H1 (cell line): Measurements from ENCODE around the gene GCH1. TPM values are rescaled to one million over a fixed set of nuclear protein-coding genes. Genes with fewer than 3 reads are reported as not detected.

ENCODE experiments used
- CTCF ChIA-PET: fragments of 300-600 bp; sonication (Branson Sonifier 250); formaldehyde crosslinking; loops from one replicate; lab custom pipeline; 2021; ENCODE audit not compliant: partially characterized antibody; lab: Charles Lee
- POLR2A ChIA-PET: fragments of 300-600 bp; sonication (Branson Sonifier 250); formaldehyde crosslinking; loops from one replicate; lab custom pipeline; 2021; ENCODE audit warnings: inconsistent platforms; ENCODE audit not compliant: partially characterized antibody; lab: Charles Lee
- DNase-seq, 2 experiments: peaks; one replicate each; pipeline versions ENCODE4 v3.0.0 to v3.0.0-alpha.2; 2010 to 2022; ENCODE audit warnings: low spot score in 2 of 2, low read depth in 1 of 2, mixed read lengths in 1 of 2
- FAIRE-seq: peaks from 2 replicates; lab custom pipeline; 2011; peaks lifted over from hg19 to GRCh38; lab: Jason Lieb, UNC
- H2AFZ ChIP-seq: 2 replicates; pipeline ENCODE4 v1.8.1; 2012; ENCODE audit warnings: low read length, inconsistent platforms
- H2AK5ac ChIP-seq: 2 replicates; pipeline ENCODE4 v1.6.1; 2013; ENCODE audit warnings: low read depth, low read length
- H2BK120ac ChIP-seq: replicated peaks from 2 replicates; pipeline ENCODE3; 2013; ENCODE audit warnings: low read depth, low read length, inconsistent platforms
- H2BK12ac ChIP-seq: 2 replicates; pipeline ENCODE4 v1.6.1; 2013; ENCODE audit warnings: low read depth, low read length
- H2BK15ac ChIP-seq: 2 replicates; pipeline ENCODE4 v1.6.1; 2013; ENCODE audit warnings: low read length
- H2BK20ac ChIP-seq: 2 replicates; pipeline ENCODE4 v1.6.1; 2013; ENCODE audit warnings: low read length
- H2BK5ac ChIP-seq: 2 replicates; pipeline ENCODE4 v1.6.1; 2013; ENCODE audit warnings: low read depth, low read length
- H3K14ac ChIP-seq: 2 replicates; pipeline ENCODE4 v1.6.1; 2013; ENCODE audit warnings: inconsistent platforms; ENCODE audit not compliant: insufficient read length
- H3K18ac ChIP-seq: 2 replicates; pipeline ENCODE4 v1.6.1; 2013; ENCODE audit warnings: low read length; ENCODE audit errors: extremely low read depth
- H3K23ac ChIP-seq: 2 replicates; pipeline ENCODE4 v1.6.1; 2013; ENCODE audit warnings: inconsistent platforms; ENCODE audit not compliant: insufficient read length
- H3K23me2 ChIP-seq: 2 replicates; pipeline ENCODE4 v1.6.1; 2013; ENCODE audit warnings: low read depth, low read length
- H3K27ac ChIP-seq: 2 replicates; pipeline ENCODE4 v1.6.1; 2011; ENCODE audit warnings: low read depth, low read length, inconsistent platforms
- H3K27me3 ChIP-seq, 4 experiments: replicated peaks in 1 of 4; 1 replicate in 1 of 4; 2 replicates in 3 of 4; pipeline versions ENCODE4 v1.6.1 to v1.8.1; 2011 to 2013; ENCODE audit warnings: low read length in 3 of 4, mild to moderate bottlenecking in 3 of 4, inconsistent platforms in 2 of 4, mixed read lengths in 2 of 4, moderate library complexity in 1 of 4; ENCODE audit not compliant: control insufficient read depth in 3 of 4, insufficient read depth in 3 of 4; ENCODE audit errors: extremely low read depth in 1 of 4
- H3K36me3 ChIP-seq, 4 experiments: 2 replicates each; pipeline versions ENCODE4 v1.6.1 to v1.8.1; 2011 to 2013; ENCODE audit warnings: mild to moderate bottlenecking in 4 of 4, low read length in 3 of 4, moderate library complexity in 2 of 4, control low read depth in 1 of 4, inconsistent platforms in 1 of 4; ENCODE audit not compliant: insufficient read depth in 4 of 4, control insufficient read depth in 2 of 4
- H3K4ac ChIP-seq: replicated peaks from 2 replicates; pipeline ENCODE3; 2013; ENCODE audit warnings: low read length, low read depth, mixed read lengths, inconsistent platforms; ENCODE audit not compliant: insufficient read length
- H3K4me1 ChIP-seq, 4 experiments: replicated peaks in 1 of 4; 1 replicate in 1 of 4; 2 replicates in 3 of 4; pipeline versions ENCODE4 v1.6.1 to v1.8.1; 2011 to 2013; ENCODE audit warnings: low read length in 3 of 4, inconsistent platforms in 2 of 4, mixed read lengths in 1 of 4; ENCODE audit not compliant: insufficient read depth in 4 of 4, control insufficient read depth in 3 of 4
- H3K4me2 ChIP-seq, 2 experiments: 2 replicates each; pipeline versions ENCODE4 v1.6.1 to v1.8.1; 2011 to 2013; ENCODE audit warnings: low read depth in 2 of 2, low read length in 2 of 2, control low read depth in 1 of 2, inconsistent platforms in 1 of 2, mild to moderate bottlenecking in 1 of 2; ENCODE audit not compliant: insufficient read depth in 1 of 2
- H3K4me3 ChIP-seq, 4 experiments: fragments of 200-600, 300-600 bp in 1 of 4; sonication (generic), shearing (Covaris generic), sonication (Bioruptor Twin) in 1 of 4; 2 replicates each; pipeline versions ENCODE4 v1.5.1 to v1.8.1; 2011 to 2016; ENCODE audit warnings: low read length in 4 of 4, low read depth in 3 of 4, control low read depth in 2 of 4, inconsistent platforms in 2 of 4, mild to moderate bottlenecking in 2 of 4, mixed read lengths in 1 of 4, moderate library complexity in 1 of 4; ENCODE audit not compliant: insufficient read depth in 2 of 4; ENCODE audit errors: extremely low read depth in 1 of 4
- H3K56ac ChIP-seq: replicated peaks from 2 replicates; pipeline ENCODE3; 2013; ENCODE audit warnings: low read depth, mild to moderate bottlenecking, mixed read lengths, low read length, inconsistent platforms; ENCODE audit not compliant: insufficient read length
- H3K79me1 ChIP-seq: 2 replicates; pipeline ENCODE4 v1.6.1; 2013; ENCODE audit warnings: low read depth, low read length, control low read depth
- H3K79me2 ChIP-seq, 2 experiments: 2 replicates each; pipeline versions ENCODE4 v1.6.1 to v1.8.1; 2012 to 2013; ENCODE audit warnings: low read length in 2 of 2, mild to moderate bottlenecking in 2 of 2, inconsistent platforms in 1 of 2; ENCODE audit not compliant: insufficient read depth in 2 of 2, control insufficient read depth in 1 of 2
- H3K9ac ChIP-seq, 4 experiments: replicated peaks in 1 of 4; 1 replicate in 1 of 4; 2 replicates in 3 of 4; pipeline versions ENCODE4 v1.6.1 to v1.8.1; 2011 to 2013; ENCODE audit warnings: low read depth in 3 of 4, low read length in 3 of 4, control low read depth in 2 of 4, mild to moderate bottlenecking in 2 of 4, moderate library complexity in 2 of 4, inconsistent platforms in 1 of 4; ENCODE audit errors: extremely low read depth in 1 of 4
- H3K9me3 ChIP-seq, 2 experiments: 2 replicates each; pipeline versions ENCODE4 v1.6.1 to v1.8.1; 2012 to 2013; ENCODE audit warnings: mild to moderate bottlenecking in 2 of 2, moderate library complexity in 2 of 2, control low read depth in 1 of 2, inconsistent platforms in 1 of 2, low read depth in 1 of 2, low read length in 1 of 2, mixed read lengths in 1 of 2; ENCODE audit not compliant: insufficient read depth in 2 of 2
- H4K20me1 ChIP-seq, 2 experiments: replicated peaks in 1 of 2; 2 replicates each; pipeline versions ENCODE3 to v1.8.1; 2011 to 2013; ENCODE audit warnings: inconsistent platforms in 2 of 2, low read length in 2 of 2, mild to moderate bottlenecking in 1 of 2; ENCODE audit not compliant: insufficient read depth in 2 of 2, control insufficient read depth in 1 of 2
- H4K5ac ChIP-seq: 2 replicates; pipeline ENCODE4 v1.6.1; 2013; ENCODE audit warnings: low read length, low read depth, mixed read lengths, inconsistent platforms; ENCODE audit not compliant: insufficient read length
- H4K8ac ChIP-seq: 2 replicates; pipeline ENCODE4 v1.8.0; 2013; ENCODE audit warnings: mild to moderate bottlenecking, moderate library complexity, low read length, inconsistent platforms; ENCODE audit not compliant: insufficient read depth; ENCODE audit errors: extremely low read depth
- H4K91ac ChIP-seq: replicated peaks from 2 replicates; pipeline ENCODE3; 2013; ENCODE audit warnings: low read length, mixed read lengths, inconsistent platforms; ENCODE audit not compliant: insufficient read length
- MAFK ChIP-seq: IDR thresholded peaks from 2 replicates; pipeline ENCODE4 v1.6.1; 2012; ENCODE audit warnings: low read depth, mild to moderate bottlenecking, improper control_type of control experiment, low read length
- YY1 ChIP-seq: IDR thresholded peaks from 2 replicates; pipeline ENCODE4 v1.6.1; 2011; ENCODE audit warnings: low read depth, mild to moderate bottlenecking, low read length
- WGBS, 2 experiments: shearing (Covaris generic) in 1 of 2; methylation state at CpG; one replicate each; pipeline versions ENCODE4 v1.1.6 to v1.1.7; 2013 to 2015; ENCODE audit warnings: low lambda C conversion rate in 2 of 2, mixed read lengths in 2 of 2, inconsistent platforms in 1 of 2, low coverage in 1 of 2, missing lambda C conversion rate in 1 of 2; ENCODE audit not compliant: insufficient replicate concordance in 2 of 2, insufficient coverage in 1 of 2, insufficient read length in 1 of 2; ENCODE audit errors: extremely low coverage in 1 of 2, missing lambda C conversion rate in 1 of 2; 5-methylcytosine and 5-hydroxymethylcytosine counted together
- polyA plus RNA-seq, 7 experiments: library from polyadenylated mRNA; depleted of rRNA in 3 of 7; stranded (reverse) in 5 of 7; unstranded in 2 of 7; fragments of >200 nt in 5 of 7; fragments of 200-250 nt in 2 of 7; gene quantifications; 1 replicate in 5 of 7; 2 replicates in 1 of 7; 4 replicates in 1 of 7; pipeline versions ENCODE4 v1.2.1 to v1.2.3, GENCODE V29; 2011 to 2013; ENCODE audit warnings: missing spikeins in 2 of 7, mixed read lengths in 2 of 7
- total RNA-seq: library from RNA; stranded (reverse); fragmentation: NEBNext Ultra II Directional; extraction: Animal tissue kit (Norgen Biotek cat#: 25700); gene quantifications from 2 replicates; pipeline ENCODE4 v1.2.1, GENCODE V29; 2021
- TF ChIP-seq, protein P1 (sequence below): IDR thresholded peaks from 2 replicates; pipeline ENCODE4 v1.6.1; 2011; ENCODE audit warnings: low read depth, mild to moderate bottlenecking, low read length; ENCODE audit not compliant: insufficient read depth

GCH1 gene
- total and polyA plus RNA-seq, 2 of the 8 experiments (the other 6 are each of a cell fraction or from before 2014, with no cell fraction given) = 7.3 to 7.9 TPM

DNA sequence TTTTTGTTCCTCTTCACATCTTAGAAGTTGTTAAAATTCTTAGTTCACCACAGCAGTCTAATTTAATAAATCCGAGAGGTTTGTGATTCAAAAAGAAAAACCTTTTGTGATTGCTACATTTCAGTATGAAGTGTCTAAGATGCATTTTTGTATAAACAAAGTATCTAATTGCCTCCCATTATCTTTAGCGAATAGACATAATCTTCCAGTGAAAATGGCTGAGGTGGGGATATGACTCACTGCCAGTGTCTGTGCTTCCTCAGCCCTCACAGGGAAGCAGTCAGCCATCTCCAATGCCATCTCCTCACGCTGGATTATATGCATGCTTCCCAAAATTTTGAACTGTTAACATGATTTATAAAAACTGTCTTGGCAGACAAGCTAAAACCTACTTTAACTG, 7.6 kb downstream of the GCH1 start:
- Histone ChIP-seq H2BK12ac (no peak overlapping the region), H3K4me3 (no peak overlapping the region), H2BK5ac (no peak overlapping the region), H4K91ac (no peak overlapping the region), H3K79me2 (no peaks in the 10 kb centered on the region), H3K4ac (no peak overlapping the region), H2AFZ (no peak overlapping the region), H3K18ac (no peak overlapping the region), H3K27me3 (no peaks in the 10 kb centered on the region), H2BK20ac (no peak overlapping the region), H3K56ac (no peak overlapping the region), H3K23me2 (no peaks in the 10 kb centered on the region), H3K4me2 (no peak overlapping the region), H3K27ac (no peak overlapping the region), H3K9me3 (no peaks in the 10 kb centered on the region), H3K9ac (no peak overlapping the region), H3K36me3 (no peaks in the 10 kb centered on the region), H3K14ac (no peak overlapping the region), H3K79me1 (no peaks in the 10 kb centered on the region), H2BK120ac (no peak overlapping the region), H4K8ac (no peak overlapping the region), H3K4me1 (peaks cover 0 to 3% (median 0%) of the 10 kb centered on the region in 4 experiments; a peak in 2 of 7 replicates), H4K20me1 (peaks cover 0 to 2% of the 10 kb centered on the region in 2 experiments), H2AK5ac (no peak overlapping the region), H2BK15ac (no peak overlapping the region), H3K23ac (no peak overlapping the region), H4K5ac (no peak overlapping the region)
- DNase-seq = no peak
- ChIA-PET POLR2A (interaction anchor here (1.0 kb wide), 1 partner anchor 101 kb away, joined by 3 read pairs; no protein-coding TSS in a partner anchor), CTCF (interaction anchor here (0.7 kb wide), 1 partner anchor 10 kb away, joined by 5 read pairs; no protein-coding TSS in a partner anchor)
- WGBS, 2 experiments = 83% methylated on average over 3 of the region's 3 CpGs; no CpG with 5 or more reads in 1 of the 2 experiments
- no peak for FAIRE-seq
- TF ChIP-seq YY1 (no peak), MAFK (no peak)
- TF ChIP-seq, protein P1, sequence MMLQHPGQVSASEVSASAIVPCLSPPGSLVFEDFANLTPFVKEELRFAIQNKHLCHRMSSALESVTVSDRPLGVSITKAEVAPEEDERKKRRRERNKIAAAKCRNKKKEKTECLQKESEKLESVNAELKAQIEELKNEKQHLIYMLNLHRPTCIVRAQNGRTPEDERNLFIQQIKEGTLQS = no peak
